ENCODE measurements around the gene C16orf96.
A peak's percentile ranks its signal among the peaks of the same experiment; 100 is the strongest.

The C16orf96 gene

DNA sequence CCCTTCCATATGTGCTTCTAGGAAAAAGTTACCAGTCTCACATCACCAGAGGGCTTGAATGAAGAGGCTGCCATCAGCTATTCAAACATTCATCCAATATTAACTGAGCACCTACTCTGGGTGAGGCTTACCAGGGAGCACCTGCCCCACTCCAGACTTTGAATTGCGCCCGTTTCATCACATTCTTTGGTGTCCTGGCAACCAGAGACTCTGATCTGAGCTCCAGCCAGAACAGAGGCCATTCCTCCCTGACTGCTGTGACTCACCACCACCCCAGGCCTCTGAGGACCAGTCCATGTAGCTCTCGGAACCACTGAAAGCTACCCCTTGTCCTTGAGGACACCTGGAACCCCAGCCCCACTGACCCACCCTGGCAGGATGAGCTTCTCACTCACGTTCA is at the start of gene C16orf96:
Gene C16orf96, plus strand, starts transcription at position 229 of the 400 bp plus-strand sequence. Its CDS starts 150 bp downstream, at position 379.
- DNase-seq, result no peak

DNA sequence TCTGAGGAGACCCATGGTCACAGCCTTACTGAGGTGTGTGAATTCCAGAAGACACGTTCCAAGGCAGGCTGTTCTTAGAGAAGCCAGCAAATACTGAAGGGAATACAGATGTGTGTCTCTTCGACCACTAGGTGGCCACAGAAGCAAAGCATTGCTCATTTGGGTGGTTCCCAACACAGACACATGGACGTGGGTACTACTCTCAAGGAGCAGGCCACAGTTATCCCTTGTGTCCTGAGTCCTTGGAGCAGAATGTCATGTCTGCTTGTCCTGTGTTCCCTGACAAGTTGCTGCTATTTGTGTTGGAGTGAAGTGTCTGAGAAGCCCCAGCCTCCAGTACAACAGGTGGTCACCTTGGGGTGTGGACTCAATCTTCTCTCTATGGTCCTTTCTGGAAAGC is 49.7 kb upstream of the C16orf96 start:
- peak in 1 of 2 experiments; percentile 38 for DNase-seq

DNA sequence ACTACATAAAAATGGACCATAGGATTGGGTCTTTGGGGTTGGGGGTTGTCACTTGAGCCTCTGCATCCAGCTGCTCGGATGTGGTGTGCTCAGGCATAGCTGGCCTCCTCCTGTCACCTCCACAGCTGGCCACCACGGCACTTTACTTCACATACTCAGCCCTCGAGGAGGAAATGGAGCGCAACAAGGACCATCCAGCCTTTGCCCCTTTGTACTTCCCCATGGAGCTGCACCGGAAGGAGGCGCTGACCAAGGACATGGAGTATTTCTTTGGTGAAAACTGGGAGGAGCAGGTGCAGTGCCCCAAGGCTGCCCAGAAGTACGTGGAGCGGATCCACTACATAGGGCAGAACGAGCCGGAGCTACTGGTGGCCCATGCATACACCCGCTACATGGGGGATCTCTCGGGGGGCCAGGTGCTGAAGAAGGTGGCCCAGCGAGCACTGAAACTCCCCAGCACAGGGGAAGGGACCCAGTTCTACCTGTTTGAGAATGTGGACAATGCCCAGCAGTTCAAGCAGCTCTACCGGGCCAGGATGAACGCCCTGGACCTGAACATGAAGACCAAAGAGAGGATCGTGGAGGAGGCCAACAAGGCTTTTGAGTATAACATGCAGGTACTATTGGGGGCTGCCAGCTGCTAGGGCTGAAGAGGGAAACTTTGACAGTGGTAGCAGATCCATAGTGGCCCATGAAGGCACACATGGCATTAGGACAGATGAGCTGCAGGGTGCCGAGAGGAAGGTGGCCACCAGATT is 48.4 kb upstream of the C16orf96 start:
- no peak for DNase-seq

DNA sequence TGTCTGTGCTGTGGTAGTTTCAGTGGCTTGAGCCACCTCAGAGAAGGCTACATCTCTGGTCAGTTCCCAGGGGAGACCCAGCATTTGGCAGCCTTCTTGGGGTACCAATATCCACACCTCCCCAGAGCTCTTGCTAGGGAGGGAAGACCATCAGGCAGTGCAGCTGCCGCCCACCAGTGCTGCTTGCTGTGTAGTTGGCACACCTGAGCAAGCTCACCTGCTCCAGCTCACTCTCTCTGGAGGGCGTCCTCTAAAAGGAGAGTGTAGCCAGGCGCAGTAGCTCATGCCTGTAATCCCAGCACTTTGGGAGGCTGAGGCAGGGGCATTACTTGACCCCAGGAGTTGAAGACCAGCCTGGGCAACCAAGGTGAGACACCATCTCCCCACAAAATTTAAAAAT is 47.3 kb upstream of the C16orf96 start:
- DNase-seq, result no peak

DNA sequence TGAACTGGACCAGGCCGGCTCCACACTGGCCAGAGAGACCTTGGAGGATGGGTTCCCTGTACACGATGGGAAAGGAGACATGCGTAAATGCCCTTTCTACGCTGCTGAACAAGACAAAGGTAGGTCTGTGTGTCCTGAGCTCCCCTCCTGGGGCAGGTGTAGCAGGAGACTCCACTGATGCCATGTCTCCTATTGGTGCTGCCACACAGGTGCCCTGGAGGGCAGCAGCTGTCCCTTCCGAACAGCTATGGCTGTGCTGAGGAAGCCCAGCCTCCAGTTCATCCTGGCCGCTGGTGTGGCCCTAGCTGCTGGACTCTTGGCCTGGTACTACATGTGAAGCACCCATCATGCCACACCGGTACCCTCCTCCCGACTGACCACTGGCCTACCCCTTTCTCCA is 46.7 kb upstream of the C16orf96 start:
- DNase-seq, result no peak

DNA sequence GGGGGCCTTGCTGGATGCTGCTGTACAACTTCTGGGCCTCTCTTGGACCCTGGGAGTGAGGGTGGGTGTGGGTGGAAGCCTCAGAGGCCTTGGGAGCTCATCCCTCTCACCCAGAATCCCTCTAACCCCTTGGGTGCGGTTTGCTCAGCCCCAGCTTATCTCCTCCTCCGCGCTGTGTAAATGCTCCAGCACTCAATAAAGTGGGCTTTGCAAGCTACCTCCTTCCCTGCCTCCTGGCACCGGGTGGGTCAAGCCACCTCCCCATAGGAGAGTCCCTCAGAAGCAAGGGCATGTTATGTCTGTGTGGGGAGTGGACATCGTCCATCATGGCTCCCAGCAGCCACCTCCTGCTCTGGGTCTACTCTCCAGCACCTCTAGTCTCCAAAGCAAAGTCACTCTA is 46.0 kb upstream of the C16orf96 start:
- DNase-seq, result no peak

DNA sequence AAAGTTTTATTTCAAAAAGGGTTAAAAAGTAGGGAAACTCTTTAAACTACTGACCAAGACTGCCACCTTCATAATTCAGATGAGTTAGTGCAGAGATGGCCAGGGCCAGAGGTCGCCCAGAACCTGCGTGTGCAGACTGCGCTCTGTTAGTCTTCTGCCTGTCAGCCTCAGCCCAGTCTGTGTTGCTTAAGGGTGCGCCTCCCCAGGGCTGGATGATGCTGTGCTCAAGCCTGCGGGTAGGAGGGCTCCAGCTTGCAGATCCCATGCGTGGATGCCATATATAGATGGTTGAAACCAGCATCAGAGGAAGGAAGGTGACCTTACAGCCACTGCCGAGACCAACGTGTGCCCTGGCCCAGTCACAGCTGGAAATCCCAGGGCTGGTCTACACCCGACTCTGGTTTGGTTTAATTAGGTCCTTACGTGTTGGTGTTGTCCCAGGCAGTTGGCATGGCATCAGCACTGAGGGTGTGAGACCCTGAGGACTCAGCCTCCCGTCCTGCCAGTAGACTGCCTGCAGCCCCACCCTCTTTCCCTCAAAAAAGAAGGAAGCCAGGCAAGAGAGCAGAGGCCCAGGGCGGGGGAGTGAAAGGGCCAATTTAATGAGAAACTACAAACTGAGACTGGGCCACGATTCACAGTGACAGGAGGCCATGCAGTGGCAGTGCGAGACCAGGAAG is 45.3 kb upstream of the C16orf96 start:
- DNase-seq, result no peak

DNA sequence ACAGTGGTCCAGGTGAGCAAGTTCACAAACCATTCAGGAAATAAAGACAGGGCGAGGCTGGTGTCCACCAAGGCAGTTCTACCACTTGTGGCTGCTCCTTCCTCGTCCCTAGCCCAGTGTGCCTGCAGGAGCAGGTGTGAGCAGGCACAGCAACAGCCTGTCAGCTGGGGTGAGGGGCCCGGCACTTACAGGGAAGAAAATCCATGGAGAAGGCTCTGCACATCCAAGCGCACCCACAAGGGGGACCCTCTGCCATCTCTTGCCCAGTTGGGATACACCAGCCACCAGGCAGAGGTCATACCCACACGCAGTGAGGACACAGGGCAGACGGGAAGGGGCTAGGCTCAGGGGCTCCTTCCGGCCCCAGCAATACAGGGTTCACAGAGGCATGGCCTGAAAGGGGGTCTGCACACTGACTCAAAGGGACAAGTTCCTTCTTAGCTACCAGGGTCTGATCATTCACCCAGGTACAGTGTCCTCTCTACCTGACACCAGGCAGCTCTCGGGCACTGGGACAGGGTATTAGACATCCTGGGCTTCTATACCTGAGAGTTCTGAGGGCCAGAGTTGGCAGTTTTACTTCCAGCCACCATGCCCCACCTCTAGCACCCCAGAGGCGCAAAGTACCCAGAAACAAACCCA is 44.6 kb upstream of the C16orf96 start:
- DNase-seq, result peak in 1 of 2 experiments; percentile 33

DNA sequence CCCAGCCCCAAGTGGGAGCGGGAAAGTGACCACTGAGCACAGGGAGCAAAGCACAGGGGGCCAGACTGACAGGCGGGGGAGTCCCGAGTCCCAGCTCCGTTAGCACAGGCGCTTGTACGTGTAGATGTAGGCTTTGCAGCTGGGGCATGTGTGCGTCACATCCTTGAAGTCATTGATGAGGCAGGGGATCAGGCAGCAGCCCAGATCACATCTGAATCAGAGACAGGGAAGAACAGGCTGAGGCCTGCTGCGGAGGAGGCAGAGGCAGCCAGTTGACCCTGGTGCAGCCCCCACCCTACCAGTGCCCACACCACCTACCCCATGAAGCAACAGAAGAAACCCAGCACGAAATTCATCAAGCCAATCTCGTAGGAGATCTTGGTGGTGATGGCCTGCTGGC is 43.7 kb upstream of the C16orf96 start:
- DNase-seq, result no peak

DNA sequence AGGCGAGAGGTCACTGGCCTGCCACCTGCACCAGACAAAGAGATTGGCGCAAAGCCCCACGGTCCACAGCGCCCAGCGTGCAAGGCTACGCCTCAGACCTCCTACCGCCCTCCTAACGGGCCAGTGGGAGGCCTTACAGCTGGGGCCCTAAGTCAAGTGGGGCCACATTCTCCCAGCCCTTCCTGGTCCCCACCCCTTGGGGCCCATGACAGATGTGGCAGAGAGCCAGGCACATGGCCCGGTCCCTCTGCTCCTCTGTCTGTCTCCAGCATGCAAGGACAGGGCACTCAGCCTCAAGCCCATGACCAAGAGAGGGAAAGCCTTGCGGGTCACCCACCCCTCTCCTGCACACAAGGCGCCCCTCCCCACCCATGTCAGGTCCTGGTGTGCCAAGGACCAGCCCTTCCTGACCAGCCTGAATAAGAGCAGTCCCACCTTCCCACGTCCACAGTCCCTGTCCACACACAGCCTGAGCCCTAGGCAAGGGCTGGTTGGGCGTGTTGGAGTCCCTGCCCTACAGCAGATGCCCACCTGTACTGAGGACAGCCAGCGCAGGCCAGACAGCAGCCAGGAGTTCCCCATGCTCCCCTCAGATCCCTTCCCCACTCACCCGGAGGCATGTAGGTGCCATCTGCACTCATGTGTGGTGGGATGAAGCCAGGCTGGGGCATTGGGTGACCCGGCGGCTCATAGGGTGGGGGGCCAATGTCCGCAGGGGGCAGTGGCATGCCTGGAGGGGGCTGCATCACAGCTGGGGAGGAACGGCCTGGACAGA is 42.9 kb upstream of the C16orf96 start:
- DNase-seq, result no peak

DNA sequence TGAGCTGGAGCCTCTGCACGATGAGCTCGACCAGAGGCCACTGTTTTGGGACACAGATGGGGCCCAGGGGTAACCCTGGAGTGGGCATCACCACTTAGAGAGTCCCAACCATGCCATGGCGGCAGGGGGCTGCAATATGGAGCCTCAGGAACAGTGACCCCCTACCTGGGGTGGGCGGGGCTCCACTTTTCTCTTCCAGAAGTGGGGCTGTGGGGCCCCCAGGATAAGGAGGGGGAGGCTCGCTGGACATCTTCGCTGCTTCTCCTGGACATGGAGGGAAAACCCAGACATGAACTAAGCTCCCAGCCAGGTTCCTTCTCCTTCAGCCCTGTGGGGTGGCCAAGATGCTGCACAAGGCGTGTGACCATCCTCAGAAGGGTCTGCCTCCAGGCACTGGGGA is 42.3 kb upstream of the C16orf96 start:
- no peak for DNase-seq

DNA sequence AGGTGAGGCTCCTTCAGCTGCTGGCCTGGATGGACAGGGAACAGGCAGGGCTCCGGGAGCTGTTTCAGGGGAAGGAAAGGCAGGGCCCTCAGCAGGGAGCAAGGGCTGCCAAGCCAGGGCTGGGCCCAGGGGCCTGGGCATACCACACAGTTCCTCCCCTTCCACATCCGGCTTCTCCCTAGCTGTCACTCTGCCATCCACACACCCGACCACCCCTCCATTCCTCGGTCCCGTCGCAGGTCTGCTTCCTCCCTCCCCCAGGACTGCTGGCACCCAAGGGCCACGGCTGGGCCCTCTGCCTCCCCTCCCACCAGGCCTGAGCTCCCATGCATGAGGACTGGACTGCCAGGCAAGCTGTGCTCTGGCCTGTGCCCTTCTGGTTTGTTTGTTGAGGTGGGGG is 41.5 kb upstream of the C16orf96 start:
- no peak for DNase-seq

DNA sequence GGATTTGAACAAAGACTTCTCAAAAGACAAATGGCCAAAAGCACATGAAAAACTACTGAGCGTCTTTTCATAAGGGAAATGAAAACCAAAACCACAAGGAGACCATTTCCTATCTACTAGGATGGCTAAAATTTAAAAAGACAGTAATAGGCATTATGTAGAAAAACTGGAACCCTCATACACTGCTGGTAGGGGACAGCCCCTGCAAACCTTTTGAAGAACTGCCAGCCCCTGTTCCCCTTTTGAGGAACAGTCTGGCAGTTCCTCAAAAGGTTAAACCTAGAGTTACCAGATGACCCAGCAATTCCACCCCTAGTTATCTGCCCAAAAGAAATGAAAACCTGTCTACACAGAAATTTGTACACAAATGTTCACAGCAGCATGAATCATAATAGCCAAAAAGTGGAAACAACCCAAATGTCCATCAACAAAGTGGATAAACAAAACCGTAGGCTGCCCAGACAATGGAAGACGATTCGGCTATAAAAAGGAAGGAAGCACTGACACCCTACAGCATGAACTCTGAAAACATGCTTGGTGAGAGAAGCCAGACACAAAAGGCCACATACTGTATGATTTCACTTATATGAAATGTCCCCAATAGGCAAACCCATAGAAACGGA is 40.4 kb upstream of the C16orf96 start:
- DNase-seq, result no peak

DNA sequence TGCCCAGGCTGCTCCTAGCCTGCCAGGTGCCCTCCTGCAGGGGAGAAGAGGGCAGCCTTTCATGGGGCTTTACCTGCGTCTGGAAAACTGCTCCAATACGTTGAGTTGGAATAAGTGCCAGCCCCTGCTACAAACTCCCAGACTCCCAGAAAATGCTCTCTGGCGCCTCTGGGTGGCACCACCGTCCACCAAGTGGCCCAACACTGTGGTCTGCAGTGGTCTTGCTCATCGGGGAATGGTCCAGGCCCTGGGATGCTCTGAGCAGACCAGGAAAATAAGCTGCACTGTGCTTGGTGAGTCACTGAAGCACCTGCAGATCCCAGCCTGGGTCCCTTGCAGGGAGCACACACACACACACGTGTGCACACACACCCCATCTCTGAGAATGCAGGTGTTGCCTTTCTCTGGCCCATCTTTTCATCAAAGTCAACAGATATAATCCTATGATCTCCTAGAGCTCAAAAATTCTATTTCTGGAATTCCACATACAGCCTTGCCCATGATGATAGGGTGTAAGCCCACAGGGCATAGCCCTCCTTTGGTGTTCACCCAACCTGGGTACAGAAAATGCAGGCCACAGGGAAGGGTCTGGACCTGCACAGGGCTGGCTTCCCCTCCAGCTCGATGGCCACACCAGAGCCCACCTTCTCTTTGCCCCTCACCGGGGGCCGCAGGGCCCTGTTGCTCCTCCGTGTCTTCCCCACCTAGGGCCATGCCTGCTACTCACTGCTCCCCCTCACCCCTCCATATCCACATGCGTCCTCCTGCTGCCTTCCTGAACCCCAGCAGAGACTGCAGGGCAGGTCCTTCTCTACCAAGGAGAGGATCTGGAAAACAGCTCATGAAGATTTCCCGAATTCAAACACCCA is 38.1 kb upstream of the C16orf96 start:
- DNase-seq, result no peak

DNA sequence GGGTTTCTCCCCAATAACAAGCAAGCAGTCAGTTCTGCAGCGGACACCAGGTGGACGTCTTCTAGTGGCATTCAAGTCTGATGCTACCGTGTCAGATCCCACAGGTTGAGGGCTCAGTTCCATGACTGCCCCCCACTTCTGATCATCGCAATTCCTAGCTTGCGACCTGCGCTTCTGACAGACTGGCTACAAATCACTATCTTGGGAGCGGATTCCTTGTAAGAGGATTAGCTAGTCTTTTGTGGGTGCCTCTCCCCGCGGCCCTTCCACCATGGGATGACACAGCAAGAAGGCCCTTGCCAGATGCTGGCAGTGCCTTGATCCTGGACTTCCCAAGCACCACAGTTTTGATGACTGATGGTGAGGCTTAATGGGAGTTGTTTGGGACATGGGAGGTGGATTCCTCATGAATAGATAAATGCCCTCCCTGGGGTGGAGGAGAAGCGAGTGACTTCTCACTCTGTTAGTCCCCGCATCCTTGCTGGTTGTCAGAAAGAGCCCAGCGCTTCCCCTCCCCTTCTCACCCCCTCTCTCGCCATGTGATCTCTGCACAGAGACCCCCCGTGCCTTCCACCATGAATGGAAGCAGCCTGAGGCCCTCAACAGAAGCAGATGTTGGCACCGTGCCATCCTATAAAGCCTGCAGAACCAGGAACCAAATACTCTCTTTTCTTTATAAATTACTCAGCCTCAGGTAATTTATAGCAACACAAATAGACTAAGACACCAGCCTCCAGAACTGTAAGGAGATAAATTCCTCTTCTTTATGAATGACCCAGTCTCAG is 36.7 kb upstream of the C16orf96 start:
- DNase-seq, result no peak

DNA sequence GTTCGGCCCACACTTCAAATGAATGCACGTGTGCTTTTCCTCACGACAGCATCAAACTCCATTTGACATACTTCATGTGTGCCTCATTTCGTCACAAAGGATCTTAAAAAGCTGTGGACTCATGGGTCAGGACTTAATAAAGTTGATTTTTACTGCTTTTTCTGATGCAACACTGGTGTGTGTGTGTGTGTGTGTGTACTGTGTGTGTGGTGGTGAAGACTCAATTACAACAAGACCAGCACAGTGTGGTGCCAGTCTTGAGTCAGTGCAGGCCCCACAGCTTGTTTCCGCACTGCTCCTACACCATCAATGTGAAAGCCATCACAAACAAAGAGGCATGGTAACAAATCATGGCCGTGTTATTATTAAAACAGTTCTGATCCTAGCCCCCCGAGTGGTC is 35.2 kb upstream of the C16orf96 start:
- DNase-seq, result no peak

DNA sequence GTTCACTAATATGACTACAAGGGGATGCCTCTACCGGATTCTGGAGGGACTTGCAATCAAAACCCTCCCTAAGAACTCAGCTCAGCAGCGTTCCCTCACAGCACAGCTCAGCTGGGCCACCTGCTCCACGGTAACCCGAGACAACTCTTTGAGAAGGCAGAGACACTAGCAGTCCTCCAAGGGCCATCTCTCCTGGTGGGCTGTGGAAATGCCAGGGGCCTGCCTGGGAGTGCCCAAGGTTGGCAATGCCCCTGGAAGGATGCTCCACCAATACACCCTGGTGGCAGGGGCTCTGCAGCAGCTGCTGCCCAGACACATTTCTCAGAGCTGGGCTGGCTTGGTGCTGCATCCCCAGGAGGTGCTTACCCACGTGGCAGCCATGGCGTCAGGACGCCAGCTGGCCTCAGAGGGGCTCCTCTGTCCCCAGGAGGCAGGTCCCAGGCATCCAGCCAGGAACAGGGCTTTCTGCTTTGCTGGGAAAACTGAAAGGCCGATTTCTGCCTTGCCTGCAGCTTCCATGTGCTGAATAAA is 34.0 kb upstream of the C16orf96 start:
- DNase-seq, result no peak

DNA sequence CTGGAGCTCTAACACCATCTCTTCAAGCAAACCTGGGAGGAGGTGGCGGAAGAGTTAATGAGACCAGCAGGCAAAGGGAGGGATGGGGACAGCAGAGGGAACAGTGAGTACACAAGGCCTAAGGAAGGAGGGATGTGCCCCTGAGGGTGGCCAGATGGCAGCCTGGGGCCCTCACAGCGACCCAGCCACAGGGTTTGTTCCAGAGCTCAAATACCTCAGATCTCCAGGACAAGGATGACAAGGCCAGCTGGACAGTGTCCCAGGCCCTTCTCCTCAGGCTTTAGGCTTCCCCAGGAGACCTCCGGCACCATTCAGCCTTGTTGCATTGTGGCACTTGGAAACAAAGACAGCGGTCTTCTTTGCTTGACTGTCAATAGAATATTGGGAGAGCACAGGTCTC is 32.5 kb upstream of the C16orf96 start:
- no peak for DNase-seq

DNA sequence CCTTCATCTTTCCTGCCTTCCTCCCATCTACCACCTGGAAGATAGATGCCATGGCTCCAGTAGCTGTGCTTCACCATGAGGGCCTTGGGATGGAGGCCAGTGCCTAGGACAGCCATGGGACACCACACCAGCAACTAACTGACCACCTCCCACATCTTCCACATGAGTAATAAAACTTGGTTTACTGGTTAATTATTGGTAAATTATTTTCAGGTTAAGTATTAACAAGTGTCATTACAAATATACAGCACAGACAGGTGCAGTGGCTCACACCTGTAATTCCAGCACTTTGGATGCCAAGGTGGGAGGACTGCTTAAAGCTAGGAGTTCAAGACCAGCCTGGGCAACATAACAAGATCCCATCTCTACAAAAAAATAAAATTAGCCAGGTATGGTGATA is 31.6 kb upstream of the C16orf96 start:
- no peak for DNase-seq

DNA sequence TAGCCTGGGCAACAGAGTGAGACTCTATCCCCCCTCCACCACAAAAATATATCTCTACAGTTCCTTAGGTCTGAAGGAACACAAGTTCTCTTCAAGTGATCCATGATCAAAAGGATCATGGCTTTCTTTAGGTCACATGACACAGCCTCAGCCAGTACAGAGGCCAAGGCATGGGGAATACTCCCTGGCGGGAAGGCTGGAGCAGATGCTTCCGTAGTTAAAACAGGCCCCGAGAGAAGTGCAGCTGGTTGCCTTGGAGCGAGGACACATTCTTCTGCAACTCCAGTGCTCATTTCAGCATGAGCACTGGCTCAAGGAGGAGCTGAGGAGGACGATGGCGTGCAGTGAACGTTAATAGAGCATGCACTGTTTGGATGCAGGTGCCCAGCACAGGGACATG is 31.1 kb upstream of the C16orf96 start:
- DNase-seq, result no peak
